ENCODE data around the gene C1QB.
"Not testable (repeated sequence)": the region's sequence is repeated elsewhere in the genome, so short reads cannot be mapped to it uniquely, and the experiment has no call there.

The C1QB gene

DNA sequence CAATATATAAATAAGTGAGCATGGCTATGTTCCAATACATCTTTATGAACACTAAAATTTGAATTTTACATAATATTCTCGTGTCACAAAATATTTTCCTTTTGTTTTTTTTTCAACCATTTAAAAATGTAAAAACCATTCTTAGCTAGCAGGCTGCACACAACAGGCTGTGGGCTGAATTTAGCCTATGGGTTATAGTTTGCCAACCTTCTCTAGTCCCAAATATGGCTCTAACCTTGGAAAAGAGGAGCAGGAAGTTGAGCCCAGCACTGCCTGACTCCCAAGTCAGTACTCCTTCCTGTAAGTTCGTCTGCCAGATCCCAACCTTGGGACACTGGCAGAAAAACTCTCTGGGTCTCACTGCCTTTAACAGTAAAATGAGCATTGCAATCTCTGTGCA lies 13.4 kb downstream of the C1QB start:
- no peak for DNase-seq

DNA sequence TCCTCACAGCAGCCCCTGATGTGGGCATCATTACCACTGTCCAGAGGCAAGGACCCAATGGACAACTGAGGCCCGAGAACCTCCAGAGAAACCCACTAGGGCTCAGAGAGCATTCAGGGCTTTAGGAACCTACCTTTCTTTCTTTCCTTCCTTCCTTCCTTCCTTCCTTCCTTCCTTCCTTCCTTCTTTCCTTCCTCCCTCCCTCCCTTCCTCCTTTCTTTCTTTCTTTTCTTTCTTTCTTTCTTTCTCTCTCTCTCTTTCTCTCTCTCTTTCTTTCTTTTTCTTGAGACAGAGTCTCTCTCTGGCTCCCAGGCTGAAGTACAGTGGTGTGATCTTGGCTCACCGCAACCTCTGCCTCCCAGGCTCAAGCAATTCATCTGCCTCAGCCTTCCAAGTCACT lies 15.8 kb downstream of the C1QB start:
- not testable (repeated sequence) for DNase-seq

DNA sequence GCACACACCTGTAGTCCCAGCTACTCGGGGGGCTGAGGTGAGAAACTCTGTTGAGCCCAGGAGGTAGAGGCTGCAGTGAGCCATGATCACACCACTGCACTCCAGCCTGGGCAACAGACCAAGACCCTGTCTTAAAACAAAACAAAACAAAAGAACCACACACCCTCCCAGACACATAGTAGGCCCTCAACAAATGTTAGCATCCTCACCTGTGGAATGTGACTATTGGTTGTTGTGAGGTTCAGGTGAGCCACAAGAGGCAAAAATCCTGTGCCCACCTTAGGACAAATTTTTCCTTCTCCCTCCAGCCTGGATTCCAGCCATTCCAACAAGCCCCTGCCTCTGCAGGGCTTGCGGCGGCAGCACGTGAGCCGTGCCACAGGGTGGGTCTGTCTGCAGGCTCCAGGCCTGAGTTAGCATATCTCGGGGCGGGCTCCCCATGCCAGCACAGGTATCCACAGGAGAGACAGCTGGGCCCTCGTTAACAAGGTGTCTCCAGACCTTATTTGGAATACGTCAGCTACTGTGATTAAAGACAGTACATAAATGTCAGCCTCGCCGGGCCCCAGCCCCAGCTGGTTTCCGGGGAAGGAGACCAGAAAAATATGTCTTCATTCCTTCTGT lies 17.4 kb downstream of the C1QB start:
- no peak for DNase-seq

DNA sequence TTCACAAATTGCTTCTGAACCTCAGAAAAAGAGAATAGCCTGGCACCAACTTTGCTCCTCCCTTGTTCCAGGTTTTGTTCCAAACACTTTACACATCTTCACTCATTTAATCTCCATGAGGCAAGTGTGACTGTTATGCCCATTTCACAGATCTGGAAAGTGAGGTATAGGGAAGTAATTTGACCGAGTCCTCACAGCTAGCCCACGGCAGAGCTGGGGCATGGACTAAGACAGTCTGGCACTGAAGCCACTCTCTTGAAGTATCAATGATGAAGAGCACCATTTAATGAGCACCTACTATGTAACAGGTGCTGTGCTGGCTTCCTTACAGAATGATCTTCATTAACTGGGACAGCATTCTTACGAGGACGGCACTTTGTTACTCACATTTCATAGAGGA lies 19.0 kb downstream of the C1QB start:
- DNase-seq = no peak

DNA sequence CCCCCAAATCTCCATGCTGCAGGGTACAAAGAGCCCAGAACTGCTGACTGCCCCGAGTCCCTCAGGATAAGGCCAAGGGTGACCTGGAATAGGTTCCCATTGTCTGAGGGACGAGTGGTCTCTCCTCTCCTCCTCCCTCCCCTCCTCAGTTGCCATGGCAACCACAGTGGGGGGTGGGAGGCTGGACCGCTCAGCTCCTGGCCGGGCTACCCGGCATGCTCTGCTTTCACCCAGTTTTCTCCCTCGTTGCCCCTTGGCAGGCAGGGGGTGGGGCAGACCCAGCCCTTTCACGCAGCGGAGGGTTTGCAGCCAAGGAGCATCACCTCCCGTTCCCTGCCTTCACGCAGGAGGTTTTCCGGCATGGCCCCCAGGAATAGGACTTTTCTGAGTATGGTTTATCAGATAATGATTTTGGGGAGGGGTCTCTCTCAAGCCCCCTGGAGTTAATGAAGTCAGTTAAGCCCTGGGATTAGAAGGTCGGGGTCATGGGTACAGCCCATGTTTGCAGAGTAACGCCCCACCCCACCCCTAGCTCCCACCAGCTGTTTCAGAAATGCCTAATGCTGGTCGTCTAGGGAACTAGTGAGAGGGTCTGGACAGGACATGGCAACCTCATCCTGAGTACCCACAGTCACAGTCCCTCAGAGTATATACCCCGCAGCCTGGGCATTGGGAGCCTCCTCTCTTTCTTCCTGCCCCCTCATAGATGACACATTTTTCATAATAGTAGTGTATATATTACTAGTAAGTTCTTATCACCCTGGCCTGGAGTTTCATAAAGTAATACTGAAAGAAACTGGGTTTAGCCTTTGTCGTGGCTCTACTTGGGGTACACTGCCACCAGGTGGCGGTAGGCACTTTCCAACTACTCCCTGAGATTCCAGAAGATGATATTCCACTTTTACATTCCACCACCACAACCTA lies 20.7 kb downstream of the C1QB start:
- DNase-seq = no peak

DNA sequence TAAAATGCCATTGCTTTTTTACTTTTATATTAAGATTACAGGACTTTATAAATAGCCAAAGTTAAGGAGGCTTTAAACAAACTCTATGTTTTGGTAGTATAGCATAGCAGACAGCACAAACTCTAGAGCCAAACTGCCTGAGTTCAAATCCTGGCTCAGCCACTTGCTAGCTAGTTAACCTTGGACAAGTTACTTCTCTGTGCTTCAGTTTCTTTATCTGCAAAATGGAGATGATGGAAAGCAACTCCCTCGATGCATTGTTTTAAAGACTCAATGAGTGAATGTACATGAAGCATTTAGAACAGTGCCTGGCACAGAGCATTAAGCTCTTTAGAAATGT lies 21.3 kb downstream of the C1QB start:
- no peak for DNase-seq

DNA sequence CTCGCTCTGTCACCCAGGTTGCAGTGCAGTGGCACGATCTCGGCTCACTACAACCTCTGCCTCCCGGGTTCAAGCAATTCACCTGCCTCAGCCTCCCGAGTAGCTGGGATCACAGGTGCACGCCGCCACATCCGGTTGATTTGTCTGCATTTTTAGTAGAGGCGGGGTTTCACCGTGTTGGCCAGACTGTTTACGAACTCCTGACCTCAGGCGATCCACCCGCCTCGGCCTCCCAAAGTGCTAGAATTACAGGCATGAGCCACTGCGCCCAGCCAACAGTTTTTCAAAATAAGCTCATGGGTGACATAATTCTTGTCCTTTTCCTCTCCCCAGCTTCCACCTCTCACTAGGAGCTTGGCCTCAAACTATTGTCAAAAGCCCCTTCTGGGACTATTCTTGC lies 23.1 kb downstream of the C1QB start:
- DNase-seq = not testable (repeated sequence)

DNA sequence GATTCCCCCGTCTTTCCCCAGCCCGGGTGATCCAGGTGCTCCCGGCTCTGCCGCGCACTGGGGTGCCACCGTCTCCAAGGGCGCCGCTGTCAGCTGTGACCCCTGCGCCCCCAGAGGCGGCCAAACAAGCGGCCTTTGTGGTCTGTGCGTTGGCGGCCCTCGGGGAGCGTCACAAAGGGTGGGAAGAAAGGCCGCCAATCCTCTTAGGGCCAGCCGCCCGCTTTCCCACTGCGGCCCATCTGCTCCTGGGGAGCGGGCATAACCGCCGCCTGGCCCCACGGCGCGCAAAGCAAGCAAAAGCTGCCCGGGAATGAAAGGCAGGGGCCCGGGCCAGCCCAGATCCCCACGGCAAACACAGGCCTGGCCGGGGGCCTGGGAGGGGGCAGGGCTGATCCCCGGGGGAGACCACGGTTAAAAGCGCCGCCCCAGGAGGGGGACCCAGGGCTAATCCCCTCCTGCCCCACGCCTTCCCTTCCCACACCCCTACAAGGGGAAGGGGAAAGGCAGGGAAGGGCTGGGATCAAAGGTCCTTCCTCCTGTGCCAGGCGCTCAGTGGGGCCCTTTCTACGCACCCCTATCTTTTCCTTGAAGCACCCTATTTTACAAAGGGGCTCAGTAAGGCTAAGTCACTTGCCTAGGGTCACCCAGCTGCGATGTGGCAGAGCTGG lies 24.0 kb downstream of the C1QB start:
- DNase-seq = no peak

DNA sequence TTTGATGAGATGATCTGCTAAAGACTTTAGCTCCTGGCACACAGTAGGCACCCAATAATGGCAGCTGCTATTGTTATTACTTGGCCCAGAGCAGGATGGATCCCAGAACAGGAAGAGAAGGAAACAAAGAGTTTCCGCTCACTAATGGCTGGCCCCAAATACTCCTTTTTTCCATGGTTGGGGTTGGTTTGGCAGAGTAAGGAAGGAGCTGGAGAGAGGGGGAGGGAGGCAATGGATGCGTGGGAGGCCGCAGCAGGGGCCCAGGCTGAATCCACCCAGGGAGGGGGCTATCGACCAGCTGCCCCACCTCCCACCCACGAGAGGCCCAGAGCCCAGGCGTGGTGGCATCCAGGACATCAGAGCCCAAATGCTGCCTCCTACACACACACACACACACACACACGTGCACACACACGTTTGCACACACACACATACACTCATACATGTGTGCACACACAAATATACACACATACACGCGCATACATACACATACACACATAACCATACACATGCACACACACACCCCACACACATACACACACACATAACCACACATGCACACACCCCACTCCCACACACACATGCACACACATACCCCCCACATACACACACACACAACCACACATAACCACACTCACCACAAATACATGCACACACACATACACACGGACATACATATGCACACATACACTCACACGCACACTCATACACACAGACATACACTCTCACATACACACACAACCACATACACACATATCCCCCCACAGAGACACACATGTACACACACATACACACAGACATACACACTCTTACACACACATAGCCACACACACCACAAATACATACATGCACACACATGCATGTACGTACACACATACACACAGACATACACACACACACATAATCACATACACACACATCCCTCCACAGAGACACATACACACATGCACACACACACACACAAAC lies 25.2 kb downstream of the C1QB start:
- no peak for DNase-seq

DNA sequence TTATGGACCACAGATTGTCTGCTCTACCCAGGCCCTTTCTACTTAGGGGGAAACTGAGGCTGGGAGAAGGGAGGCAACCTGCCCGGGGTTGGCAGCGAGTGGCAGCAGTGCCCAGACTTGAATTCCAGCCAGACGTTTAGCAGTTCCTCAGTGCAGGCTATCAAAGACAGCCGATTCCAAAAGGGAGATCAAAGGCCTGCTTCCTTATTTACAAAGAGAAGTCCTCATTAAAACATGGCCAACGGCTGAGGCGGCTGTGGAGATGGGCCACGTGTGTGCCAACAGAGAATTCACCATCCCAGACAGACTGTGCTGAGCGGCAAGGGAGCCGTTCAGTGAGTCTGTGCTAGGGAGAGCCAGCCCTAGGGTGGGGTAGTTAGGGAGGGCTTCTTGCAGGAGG lies 27.7 kb downstream of the C1QB start:
- DNase-seq = no peak

DNA sequence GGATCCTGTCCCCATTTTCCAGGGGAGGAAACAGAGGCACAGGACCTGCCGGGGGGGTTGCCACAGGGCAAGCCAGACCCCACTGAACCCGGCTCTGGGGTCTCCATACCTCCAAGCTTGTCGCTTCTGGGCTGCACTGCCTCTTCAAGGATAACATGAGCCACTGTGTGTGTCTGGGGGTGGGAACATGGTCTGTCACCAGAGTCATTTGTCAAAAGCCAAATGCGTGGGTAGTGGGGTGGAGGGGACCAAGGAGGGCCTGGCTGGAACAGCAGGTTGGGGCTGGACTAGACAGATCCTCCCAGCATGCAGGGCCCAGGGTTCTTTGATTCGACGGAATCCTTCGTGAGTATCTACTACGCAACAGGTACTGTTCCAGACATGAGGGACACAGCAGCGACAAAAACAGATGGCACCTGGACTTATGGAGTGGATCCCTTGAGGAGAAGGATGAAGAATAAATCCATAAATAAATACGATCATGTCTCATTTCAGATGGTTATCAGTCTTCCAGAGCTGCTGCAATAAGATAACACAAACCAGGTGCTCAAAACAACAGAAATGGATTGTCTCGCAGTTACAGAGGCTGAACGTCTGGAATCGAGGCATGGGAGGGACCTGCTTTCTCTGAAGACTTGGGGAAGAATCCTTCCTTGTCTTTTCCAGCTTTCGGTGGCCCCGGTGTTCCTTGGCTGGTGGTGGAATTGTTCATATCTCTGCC lies 28.7 kb downstream of the C1QB start:
- no peak for DNase-seq

DNA sequence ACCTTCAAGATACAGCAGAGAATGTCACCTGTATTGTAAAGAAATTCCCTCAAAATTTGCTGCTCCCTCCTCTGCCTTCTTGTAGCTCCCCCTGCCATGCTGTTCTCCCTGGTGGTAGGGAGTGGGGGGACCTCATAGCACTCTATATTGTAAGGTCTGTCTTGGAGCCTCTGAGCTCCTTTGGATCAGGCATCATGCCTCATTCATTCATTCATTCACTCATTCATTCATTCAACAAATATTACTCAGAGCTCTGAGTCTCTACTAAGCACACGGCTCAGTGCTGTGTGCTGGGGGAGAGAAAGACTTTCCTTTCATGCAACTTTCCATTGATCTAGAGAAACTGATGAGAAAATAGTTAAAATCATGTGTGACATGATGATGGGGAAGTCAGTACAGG lies 30.5 kb downstream of the C1QB start:
- no peak for DNase-seq

DNA sequence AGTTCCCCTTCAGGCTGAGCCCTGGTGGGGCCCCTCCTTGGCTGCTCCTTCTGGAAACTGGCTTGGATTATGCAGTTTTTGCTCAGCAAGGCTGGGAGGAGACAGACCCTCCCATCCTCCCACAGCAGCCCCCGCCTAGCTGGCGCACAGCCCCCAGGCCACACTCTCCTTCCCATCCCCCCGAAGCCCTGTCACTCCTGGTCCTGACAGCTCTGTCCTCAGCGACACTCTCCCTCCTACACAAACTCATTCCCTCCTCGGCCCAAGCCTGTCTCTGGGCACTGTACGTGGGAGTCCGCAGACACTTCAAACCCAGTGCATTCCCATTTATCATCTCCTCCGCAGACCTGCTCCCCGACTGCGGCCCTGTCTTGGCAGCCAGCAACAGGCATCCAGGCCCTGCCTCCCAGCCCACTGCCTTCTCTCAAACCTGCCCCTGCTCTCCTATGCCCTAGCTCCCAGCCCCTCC lies 32.6 kb downstream of the C1QB start:
- DNase-seq = no peak

DNA sequence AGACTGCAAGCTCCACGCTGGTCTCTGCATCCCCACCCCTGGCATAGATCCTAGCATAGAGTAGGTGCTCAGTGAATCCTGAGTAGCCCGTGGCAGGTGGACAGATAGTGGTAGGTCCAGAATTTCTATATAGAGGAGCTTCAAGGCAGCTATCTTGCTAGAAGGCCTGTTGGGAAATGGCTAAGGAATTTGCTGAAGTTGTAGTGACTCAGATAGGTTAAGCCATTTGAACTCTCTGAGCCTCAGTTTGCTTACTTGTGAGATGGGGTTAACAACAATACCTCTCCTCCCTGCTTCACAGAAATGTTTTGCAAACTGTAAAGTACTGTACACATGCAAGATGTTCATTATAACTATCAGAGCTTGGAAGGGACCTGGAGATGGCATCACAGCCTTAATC lies 34.2 kb downstream of the C1QB start:
- DNase-seq = no peak

DNA sequence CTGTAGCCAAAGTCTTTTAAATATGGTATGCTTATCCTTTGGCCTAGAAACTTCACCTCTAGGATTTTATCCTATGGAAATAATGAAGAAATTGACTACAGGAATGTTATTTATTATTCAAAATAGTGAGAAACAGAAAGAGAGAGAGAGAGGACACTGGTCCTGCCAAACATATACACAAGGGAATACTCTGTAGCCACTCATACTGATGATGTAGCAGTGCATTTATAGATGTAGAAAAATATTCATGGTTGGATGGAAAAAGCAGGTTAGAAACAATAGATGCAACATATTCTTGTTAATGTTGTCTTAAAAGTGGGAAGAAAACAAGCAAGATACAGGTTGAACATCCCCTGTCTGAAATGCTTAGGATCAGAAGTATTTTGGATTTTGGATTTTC lies 35.4 kb downstream of the C1QB start:
- DNase-seq = no peak

DNA sequence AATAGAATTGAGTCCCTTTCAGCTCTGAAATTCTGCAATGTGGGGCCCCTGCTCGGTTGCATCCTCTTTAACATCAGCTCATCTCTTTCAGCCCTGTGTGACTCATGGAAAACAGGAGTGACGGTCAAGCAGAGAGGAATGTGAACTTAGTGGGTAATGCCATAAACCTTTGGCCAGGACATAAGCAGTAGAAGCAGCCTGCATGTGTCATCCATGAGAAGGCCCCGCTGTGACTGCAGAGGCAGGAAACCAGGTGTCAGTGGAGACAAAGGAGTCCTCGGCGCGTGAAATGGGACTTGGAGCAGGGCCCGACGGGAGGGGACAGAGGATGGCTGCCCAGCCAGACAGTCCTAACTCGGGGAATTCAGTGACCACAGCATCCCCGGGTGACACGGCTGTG lies 36.5 kb downstream of the C1QB start:
- no peak for DNase-seq

DNA sequence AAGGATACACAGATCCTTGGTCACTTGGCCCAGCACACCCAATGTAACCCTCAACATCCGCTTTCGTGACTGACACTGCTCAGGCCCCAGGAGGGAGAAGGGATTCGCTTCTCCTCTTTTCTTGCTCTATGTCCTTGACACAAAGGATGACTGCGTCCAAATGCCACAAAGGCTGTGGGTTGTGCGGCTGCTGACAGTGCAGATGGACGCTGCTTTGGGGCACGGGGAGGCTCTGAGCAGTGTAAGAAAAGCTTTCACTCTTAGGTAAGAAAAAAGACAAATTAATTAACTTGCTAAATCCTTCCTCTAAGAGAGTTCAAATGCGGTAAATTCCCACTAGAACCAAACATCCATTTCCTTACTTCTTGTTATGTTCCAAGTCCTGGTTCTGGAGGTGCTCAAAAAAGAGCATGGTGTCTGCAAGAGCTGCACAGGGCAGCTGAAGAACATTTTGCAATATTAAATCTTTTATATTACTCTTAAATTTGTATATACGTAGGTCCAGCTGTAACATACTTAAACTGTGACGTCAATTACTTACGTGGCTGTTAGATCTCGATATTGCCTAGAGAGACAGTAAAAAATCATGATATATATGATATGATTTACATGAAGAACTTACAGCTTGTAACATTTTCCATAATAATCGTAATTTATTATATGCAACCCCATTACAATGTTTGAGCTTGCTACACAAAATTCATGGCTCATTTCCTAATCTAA lies 38.2 kb downstream of the C1QB start:
- no peak for DNase-seq

DNA sequence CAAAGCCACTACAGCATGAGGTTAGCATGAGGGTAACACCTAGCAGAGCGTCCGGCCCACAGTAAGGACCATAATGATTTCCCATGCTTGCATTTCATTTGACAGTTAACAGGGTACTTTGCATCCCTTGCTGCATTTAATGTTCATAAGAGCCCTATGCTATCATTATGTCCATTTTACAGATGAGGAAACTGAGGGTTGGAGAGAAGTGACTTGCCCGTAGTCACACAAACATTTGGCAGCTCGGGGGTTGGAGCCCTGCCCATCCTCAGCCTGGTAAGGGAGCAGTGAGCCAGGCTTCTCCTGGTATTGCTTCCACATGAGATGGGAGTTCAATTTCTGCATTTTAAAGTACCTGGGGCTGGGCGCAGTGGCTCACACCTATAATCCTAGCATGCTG lies 41.1 kb downstream of the C1QB start:
- no peak for DNase-seq

DNA sequence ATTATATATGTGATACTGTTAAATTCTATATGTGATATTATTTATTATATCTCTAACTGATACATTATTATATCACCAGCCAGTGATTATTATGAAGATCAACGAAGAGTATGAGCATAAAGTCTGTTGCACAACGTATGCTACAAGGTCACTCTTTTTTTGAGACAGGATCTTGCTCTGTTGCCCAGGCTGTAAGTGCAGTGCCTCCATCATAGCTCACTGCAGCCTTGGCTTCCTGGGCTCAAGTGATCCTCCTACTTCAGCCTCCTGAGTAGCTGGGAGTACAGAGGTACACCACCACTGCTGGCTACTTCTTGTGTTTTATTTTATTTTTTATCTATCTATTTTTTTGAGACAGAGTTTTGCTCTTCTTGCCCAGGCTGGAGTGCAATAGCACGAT lies 43.6 kb downstream of the C1QB start:
- DNase-seq = no peak

DNA sequence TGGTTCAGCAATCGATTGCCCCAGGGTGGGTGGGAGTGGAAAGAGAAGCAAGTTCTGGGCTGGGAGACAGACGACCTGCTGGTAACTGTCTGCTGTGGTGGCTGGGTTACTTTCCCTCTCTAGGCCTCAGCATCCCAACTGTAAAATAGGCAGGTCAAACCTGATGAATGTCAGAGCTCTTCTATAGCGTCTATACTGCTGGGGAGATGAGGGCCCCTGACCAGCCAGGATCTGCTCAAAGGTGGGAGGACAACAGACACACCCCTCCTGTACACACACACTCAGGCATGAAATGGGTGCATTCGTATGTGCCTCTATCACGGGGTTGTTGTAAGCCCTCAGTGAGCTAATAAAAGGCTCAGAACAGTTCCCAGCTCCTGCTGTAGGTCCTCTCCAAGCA lies 44.9 kb downstream of the C1QB start:
- no peak for DNase-seq

Data from CD4-positive, alpha-beta T cell treated with Interleukin-10 for 1 hour (primary cell).